OCI-LY1 (cell line): ENCODE data around the gene CYSRT1.

Experiments used
- H2AFZ ChIP-seq: fragments of 200-600 bp; sonication (generic), shearing (Covaris generic); 2 replicates; pipeline ENCODE4 v1.6.0; 2014; ENCODE audit warnings: antibody characterized with exemption, mild to moderate bottlenecking, low read length
- H3F3A ChIP-seq: fragments of 200-600 bp; sonication (generic), shearing (Covaris generic); 2 replicates; pipeline ENCODE4 v1.6.0; 2014; ENCODE audit warnings: mild to moderate bottlenecking, antibody characterized with exemption, low read length, moderate library complexity; ENCODE audit not compliant: insufficient read depth
- H3K27ac ChIP-seq: fragments of 200-600 bp; sonication (generic); 2 replicates; pipeline ENCODE4 v1.5.1; 2014; ENCODE audit warnings: low read length, mixed run types, mild to moderate bottlenecking, low read depth; ENCODE audit not compliant: poor library complexity, severe bottlenecking
- H3K27me3 ChIP-seq: fragments of 200-600 bp; sonication (generic); 2 replicates; pipeline ENCODE4 v1.6.0; 2014; ENCODE audit warnings: antibody characterized with exemption, mild to moderate bottlenecking, low read length, moderate library complexity; ENCODE audit not compliant: insufficient read depth
- H3K36me3 ChIP-seq: fragments of 200-600 bp; sonication (generic); 2 replicates; pipeline ENCODE4 v1.6.1; 2014; ENCODE audit warnings: mild to moderate bottlenecking, antibody characterized with exemption, low read length, moderate library complexity, mixed read lengths; ENCODE audit not compliant: insufficient read depth
- H3K4me1 ChIP-seq: fragments of 200-600 bp; sonication (generic); 2 replicates; pipeline ENCODE4 v1.5.1; 2014; ENCODE audit warnings: mild to moderate bottlenecking, low read length, moderate library complexity; ENCODE audit not compliant: insufficient read depth, severe bottlenecking
- H3K4me2 ChIP-seq: fragments of 200-600 bp; sonication (generic), shearing (Covaris generic); 2 replicates; pipeline ENCODE4 v1.6.1; 2014; ENCODE audit warnings: low read length
- H3K4me3 ChIP-seq: fragments of 200-600 bp; sonication (generic); 2 replicates; pipeline ENCODE4 v1.5.1; 2014; ENCODE audit warnings: low read length, low read depth, mild to moderate bottlenecking, mixed read lengths; ENCODE audit not compliant: poor library complexity, severe bottlenecking
- H3K79me2 ChIP-seq: fragments of 200-600 bp; shearing (Covaris generic); 2 replicates; pipeline ENCODE4 v1.6.1; 2016; ENCODE audit warnings: mixed run types, low read length, mixed read lengths; ENCODE audit not compliant: insufficient read depth
- H3K9ac ChIP-seq: fragments of 200-600 bp; sonication (generic), shearing (Covaris generic); 2 replicates; pipeline ENCODE4 v1.6.1; 2014; ENCODE audit warnings: mild to moderate bottlenecking, low read length, mixed read lengths
- H3K9me2 ChIP-seq: fragments of 200-600 bp; sonication (generic), shearing (Covaris generic); 2 replicates; pipeline ENCODE4 v1.6.1; 2014; ENCODE audit warnings: low read depth, mild to moderate bottlenecking, low read length, mixed read lengths
- H3K9me3 ChIP-seq: fragments of 200-600 bp; shearing (Covaris generic); 2 replicates; pipeline ENCODE4 v1.6.1; 2014; ENCODE audit warnings: low read length, mixed read lengths
- H4K20me1 ChIP-seq: fragments of 200-600 bp; sonication (generic), shearing (Covaris generic); 2 replicates; pipeline ENCODE4 v1.6.0; 2016; ENCODE audit warnings: mild to moderate bottlenecking, low read length; ENCODE audit not compliant: insufficient read depth
- CTCF ChIP-seq: fragments of 200-600 bp; sonication (generic), shearing (Covaris generic); IDR thresholded peaks from 2 replicates; pipeline ENCODE4 v1.5.1; 2017; ENCODE audit warnings: mild to moderate bottlenecking, antibody characterized with exemption, low read length, moderate library complexity, mixed read lengths
- EZH2 ChIP-seq: fragments of 200-600 bp; sonication (generic), shearing (Covaris generic); IDR thresholded peaks from 2 replicates; pipeline ENCODE4 v1.8.0; 2017; ENCODE audit warnings: borderline replicate concordance, mixed run types, mild to moderate bottlenecking, antibody characterized with exemption, low read length, moderate library complexity, mixed read lengths

Gene CYSRT1

GRCh38 chr9:137191245-137191644 is 33.7 kb upstream of the CYSRT1 start:
- H3K9ac ChIP-seq, result no peak overlapping the region
- TF ChIP-seq CTCF, result no peak
- TF ChIP-seq EZH2, result no peak
- H3K79me2 ChIP-seq, result peaks cover 4% of the 10 kb centered on the region
- H3F3A ChIP-seq, result no peaks in the 10 kb centered on the region
- no peak overlapping the region for H3K4me2 ChIP-seq
- no peaks in the 10 kb centered on the region for H3K9me2 ChIP-seq
- no peak overlapping the region for H3K4me3 ChIP-seq
- H3K27ac ChIP-seq, result no peak overlapping the region
- peaks cover 27% of the 10 kb centered on the region for H3K4me1 ChIP-seq
- 0 out of 2 replicates have a peak, but pooled peaks cover 5% of the 10 kb centered on the region for H3K27me3 ChIP-seq
- H3K36me3 ChIP-seq, result peaks cover 15% of the 10 kb centered on the region
- no peak overlapping the region for H2AFZ ChIP-seq
- H3K9me3 ChIP-seq, result no peaks in the 10 kb centered on the region
- no peaks in the 10 kb centered on the region for H4K20me1 ChIP-seq

GRCh38 chr9:137191691-137192447 is 33.1 kb upstream of the CYSRT1 start:
- no peak overlapping the region for H3K27ac ChIP-seq
- H3K27me3 ChIP-seq, result 0 out of 2 replicates have a peak, but pooled peaks cover 5% of the 10 kb centered on the region
- no peaks in the 10 kb centered on the region for H3K9me2 ChIP-seq
- no peaks in the 10 kb centered on the region for H3K9me3 ChIP-seq
- no peaks in the 10 kb centered on the region for H4K20me1 ChIP-seq
- no peak overlapping the region for H2AFZ ChIP-seq
- no peak overlapping the region for H3K9ac ChIP-seq
- no peak overlapping the region for H3K4me3 ChIP-seq
- H3K4me2 ChIP-seq, result no peak overlapping the region
- no peak for TF ChIP-seq EZH2
- no peak for TF ChIP-seq CTCF
- peaks cover 15% of the 10 kb centered on the region for H3K36me3 ChIP-seq
- H3F3A ChIP-seq, result no peaks in the 10 kb centered on the region
- peaks cover 21% of the 10 kb centered on the region for H3K4me1 ChIP-seq
- H3K79me2 ChIP-seq, result peaks cover 4% of the 10 kb centered on the region

GRCh38 chr9:137192448-137192780 is 32.6 kb upstream of the CYSRT1 start:
- peaks cover 4% of the 10 kb centered on the region for H3K79me2 ChIP-seq
- peaks cover 11% of the 10 kb centered on the region for H3K36me3 ChIP-seq
- H3K27me3 ChIP-seq, result 0 out of 2 replicates have a peak, but pooled peaks cover 5% of the 10 kb centered on the region
- no peaks in the 10 kb centered on the region for H3K9me2 ChIP-seq
- H3K27ac ChIP-seq, result no peak overlapping the region
- H3F3A ChIP-seq, result no peaks in the 10 kb centered on the region
- H3K4me3 ChIP-seq, result no peak overlapping the region
- no peak overlapping the region for H2AFZ ChIP-seq
- no peaks in the 10 kb centered on the region for H4K20me1 ChIP-seq
- H3K9me3 ChIP-seq, result no peaks in the 10 kb centered on the region
- peaks cover 15% of the 10 kb centered on the region for H3K4me1 ChIP-seq
- TF ChIP-seq CTCF (no peak), EZH2 (no peak)
- H3K9ac ChIP-seq, result no peak overlapping the region
- H3K4me2 ChIP-seq, result no peak overlapping the region
